Measurements from ENCODE around the gene MYO5B. TPM values are rescaled to one million over a fixed set of nuclear protein-coding genes. Genes with fewer than 3 reads are reported as not detected.

MYO5B gene
- total RNA-seq, 1 donor from 2014 or later: 31.3 TPM

DNA sequence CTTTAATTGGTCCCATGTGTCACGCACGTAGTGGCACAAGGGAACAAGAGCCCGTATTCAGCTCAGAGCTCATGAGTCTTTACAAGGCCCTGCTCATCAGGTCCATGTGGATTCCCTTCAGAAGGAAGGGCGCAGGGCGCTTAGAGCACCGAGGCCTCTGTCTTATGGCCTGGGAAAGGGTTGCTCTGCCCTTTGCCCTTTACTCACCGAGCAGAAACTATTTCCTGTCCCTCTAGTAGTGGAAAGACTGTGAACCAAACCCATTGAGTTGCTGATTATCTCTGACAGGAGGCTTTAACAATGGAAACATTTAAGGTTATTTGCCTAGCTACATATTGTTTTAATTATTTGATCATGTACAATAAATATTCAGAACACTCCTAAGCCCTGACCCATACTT lies 279.6 kb downstream of the MYO5B start:
- Histone ChIP-seq H3K36me3 (ENCODE audit: control insufficient read depth, insufficient read depth, low read length) (no peaks in the 10 kb centered on the region), H3K27me3 (ENCODE audit: control insufficient read depth, insufficient read depth, low read length) (no peaks in the 10 kb centered on the region), H3K4me3 (ENCODE audit: low read depth, low read length) (no peak overlapping the region)
- no peak for DNase-seq (ENCODE audit: low read depth)
- no peak for FAIRE-seq
- TF ChIP-seq, protein P1, sequence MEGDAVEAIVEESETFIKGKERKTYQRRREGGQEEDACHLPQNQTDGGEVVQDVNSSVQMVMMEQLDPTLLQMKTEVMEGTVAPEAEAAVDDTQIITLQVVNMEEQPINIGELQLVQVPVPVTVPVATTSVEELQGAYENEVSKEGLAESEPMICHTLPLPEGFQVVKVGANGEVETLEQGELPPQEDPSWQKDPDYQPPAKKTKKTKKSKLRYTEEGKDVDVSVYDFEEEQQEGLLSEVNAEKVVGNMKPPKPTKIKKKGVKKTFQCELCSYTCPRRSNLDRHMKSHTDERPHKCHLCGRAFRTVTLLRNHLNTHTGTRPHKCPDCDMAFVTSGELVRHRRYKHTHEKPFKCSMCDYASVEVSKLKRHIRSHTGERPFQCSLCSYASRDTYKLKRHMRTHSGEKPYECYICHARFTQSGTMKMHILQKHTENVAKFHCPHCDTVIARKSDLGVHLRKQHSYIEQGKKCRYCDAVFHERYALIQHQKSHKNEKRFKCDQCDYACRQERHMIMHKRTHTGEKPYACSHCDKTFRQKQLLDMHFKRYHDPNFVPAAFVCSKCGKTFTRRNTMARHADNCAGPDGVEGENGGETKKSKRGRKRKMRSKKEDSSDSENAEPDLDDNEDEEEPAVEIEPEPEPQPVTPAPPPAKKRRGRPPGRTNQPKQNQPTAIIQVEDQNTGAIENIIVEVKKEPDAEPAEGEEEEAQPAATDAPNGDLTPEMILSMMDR (IDR thresholded peaks at IDR 0.05; ENCODE audit: insufficient read depth, low read length, severe bottlenecking): no peak

DNA sequence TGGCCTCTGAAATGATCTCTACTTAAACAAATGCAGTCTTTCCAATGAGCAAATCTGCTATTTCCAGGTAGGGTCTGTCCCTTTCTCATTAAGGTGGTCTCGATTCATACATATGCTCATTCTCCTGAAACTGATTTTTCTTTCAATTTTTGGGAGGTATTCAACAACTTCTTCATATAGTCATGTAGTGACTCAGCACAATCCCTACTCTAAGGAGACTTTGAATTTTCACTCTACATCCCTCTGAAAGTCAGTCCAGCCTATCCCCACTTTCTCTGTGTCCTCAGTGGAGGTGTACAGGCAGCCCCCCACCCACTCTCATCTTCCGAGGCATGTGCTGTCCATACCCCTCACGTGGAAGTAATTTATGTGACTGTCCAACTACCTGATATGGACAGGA lies 281.7 kb downstream of the MYO5B start:
- Histone ChIP-seq H3K27me3 (ENCODE audit: control insufficient read depth, insufficient read depth, low read length) (no peaks in the 10 kb centered on the region), H3K4me3 (ENCODE audit: low read depth, low read length) (no peak overlapping the region), H3K36me3 (ENCODE audit: control insufficient read depth, insufficient read depth, low read length) (no peaks in the 10 kb centered on the region)
- TF ChIP-seq, protein P1 (IDR thresholded peaks at IDR 0.05; ENCODE audit: insufficient read depth, low read length, severe bottlenecking): no peak
- FAIRE-seq (no peak), DNase-seq (ENCODE audit: low read depth) (no peak)

DNA sequence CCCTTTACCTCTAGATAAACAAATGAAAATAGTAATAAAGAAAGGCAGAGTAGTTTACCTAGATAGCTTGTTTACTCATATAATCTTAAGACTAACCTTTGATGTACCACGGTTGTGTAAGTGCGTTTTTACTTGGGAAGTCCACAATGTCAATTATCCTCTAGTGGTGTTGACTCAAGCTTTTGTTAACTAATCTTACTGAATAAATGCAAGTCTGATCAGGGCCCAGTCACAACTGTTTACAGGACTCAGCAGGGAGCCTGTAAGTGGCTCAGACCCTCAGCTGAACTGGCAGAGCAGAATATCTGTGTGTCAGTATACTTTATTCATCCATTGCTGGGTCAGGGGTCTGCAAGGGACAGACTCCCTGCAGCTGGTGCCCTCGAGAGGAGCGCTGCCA lies 283.5 kb downstream of the MYO5B start:
- FAIRE-seq: no peak
- H3K4me3 ChIP-seq (ENCODE audit: low read depth, low read length): no peak overlapping the region
- no peaks in the 10 kb centered on the region for H3K36me3 ChIP-seq (ENCODE audit: control insufficient read depth, insufficient read depth, low read length)
- peak; percentile 78 for DNase-seq (ENCODE audit: low read depth)
- H3K27me3 ChIP-seq (ENCODE audit: control insufficient read depth, insufficient read depth, low read length): no peaks in the 10 kb centered on the region
- TF ChIP-seq, protein P1 (IDR thresholded peaks at IDR 0.05; ENCODE audit: insufficient read depth, low read length, severe bottlenecking): no peak

DNA sequence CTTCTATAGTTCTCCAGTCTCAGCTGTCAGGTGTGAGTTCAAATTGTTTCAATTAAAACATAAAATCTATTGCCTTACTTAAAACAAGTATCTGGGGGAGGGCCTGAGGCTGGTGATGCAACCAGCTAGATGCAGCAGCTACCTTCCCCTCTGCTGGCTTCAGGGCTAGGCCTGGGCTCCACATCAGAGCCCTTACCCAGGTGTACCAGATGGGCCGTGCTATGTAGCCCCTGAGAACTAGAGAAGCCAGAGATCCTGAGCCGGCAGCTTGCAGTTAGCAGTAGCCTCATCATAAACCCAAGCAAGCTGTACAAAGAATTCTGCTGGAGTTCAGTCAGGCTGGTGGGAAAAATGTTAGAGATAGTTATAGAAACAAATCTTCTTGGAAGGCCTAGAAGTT lies 284.0 kb downstream of the MYO5B start:
- H3K27me3 ChIP-seq (ENCODE audit: control insufficient read depth, insufficient read depth, low read length): no peaks in the 10 kb centered on the region
- DNase-seq (ENCODE audit: low read depth) (no peak), FAIRE-seq (no peak)
- TF ChIP-seq, protein P1 (IDR thresholded peaks at IDR 0.05; ENCODE audit: insufficient read depth, low read length, severe bottlenecking): no peak
- no peak overlapping the region for H3K4me3 ChIP-seq (ENCODE audit: low read depth, low read length)
- H3K36me3 ChIP-seq (ENCODE audit: control insufficient read depth, insufficient read depth, low read length): no peaks in the 10 kb centered on the region

DNA sequence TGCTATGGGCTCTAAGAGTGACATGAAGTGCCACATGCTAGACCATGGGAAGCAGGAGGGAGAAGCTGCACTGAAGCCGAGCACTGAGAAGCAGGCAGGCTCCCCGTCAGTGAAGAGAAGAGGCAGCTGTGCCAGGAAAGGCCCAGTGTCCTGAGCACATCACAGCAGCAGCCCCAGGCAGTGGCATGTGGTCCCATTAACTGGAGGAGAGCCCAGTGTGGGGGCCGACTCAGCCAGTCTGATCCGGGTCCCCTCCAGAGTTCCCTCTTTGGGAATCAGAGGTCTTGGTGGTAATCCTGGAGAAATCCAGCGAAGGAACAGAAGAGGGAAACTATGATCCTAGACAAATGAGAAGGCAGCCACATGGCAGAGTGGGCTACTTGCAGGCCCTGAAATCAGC lies 284.9 kb downstream of the MYO5B start:
- H3K4me3 ChIP-seq (ENCODE audit: low read depth, low read length): no peak overlapping the region
- H3K27me3 ChIP-seq (ENCODE audit: control insufficient read depth, insufficient read depth, low read length): no peaks in the 10 kb centered on the region
- no peaks in the 10 kb centered on the region for H3K36me3 ChIP-seq (ENCODE audit: control insufficient read depth, insufficient read depth, low read length)
- no peak for FAIRE-seq
- TF ChIP-seq, protein P1 (IDR thresholded peaks at IDR 0.05; ENCODE audit: insufficient read depth, low read length, severe bottlenecking): no peak
- DNase-seq (ENCODE audit: low read depth): no peak

DNA sequence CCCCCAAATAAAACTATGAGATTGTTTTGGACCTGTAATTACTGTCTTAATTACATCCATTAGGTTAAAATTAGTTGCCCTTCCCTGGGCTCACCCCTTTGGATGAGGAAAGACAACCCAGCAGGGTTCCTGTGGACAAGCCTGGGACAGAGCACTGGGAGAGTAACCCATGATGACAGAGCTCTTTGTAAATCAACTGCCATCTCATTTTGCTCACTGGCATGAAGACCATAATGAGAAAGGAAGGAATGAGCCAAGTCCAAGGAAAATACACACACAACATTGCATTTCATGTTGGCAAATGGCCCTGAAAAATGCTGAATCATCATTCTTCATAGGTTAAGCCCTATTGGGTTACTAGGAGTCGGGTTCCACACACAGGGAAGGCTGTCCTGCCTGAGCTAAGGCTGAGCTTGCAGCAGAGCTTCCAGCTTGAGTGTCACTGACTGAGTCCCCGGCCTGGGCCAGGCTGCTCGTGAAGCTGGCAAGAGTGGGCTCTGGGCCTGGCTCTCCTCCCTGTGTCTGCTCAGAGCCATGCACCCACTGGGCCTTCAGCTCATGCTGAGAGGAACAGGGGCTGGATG lies 287.5 kb downstream of the MYO5B start:
- no peak for DNase-seq (ENCODE audit: low read depth)
- no peaks in the 10 kb centered on the region for H3K36me3 ChIP-seq (ENCODE audit: control insufficient read depth, insufficient read depth, low read length)
- TF ChIP-seq, protein P1 (IDR thresholded peaks at IDR 0.05; ENCODE audit: insufficient read depth, low read length, severe bottlenecking): no peak
- FAIRE-seq: peak; percentile 83
- H3K4me3 ChIP-seq (ENCODE audit: low read depth, low read length): no peak overlapping the region
- H3K27me3 ChIP-seq (ENCODE audit: control insufficient read depth, insufficient read depth, low read length): no peaks in the 10 kb centered on the region
